HG02571 (cell line): ENCODE results near the gene RGPD6.
"Not testable (repeated sequence)": the region's sequence is repeated elsewhere in the genome, so short reads cannot be mapped to it uniquely, and the experiment has no call there.

Experiments
- ATAC-seq: cut with Tn5 transposase; IDR thresholded peaks from one replicate; pipeline ENCODE4 v1.9.1; 2021; ENCODE audit warnings: mild to moderate bottlenecking, moderate library complexity; ENCODE audit not compliant: unreplicated experiment

Gene RGPD6

GRCh38 chr2:110576763-110577416, at the start of gene RGPD6:
Gene RGPD6, minus strand, starts transcription at chr2:110577222. Its CDS starts 198 bp downstream, at chr2:110577024.
- peak; percentile 97 for ATAC-seq

GRCh38 chr2:110619326-110619939, 42.4 kb upstream of the RGPD6 start:
- ATAC-seq, result not testable (repeated sequence)

GRCh38 chr2:110613927-110614326, 36.9 kb upstream of the RGPD6 start:
- ATAC-seq, result not testable (repeated sequence)

GRCh38 chr2:110610613-110611250, 33.7 kb upstream of the RGPD6 start:
- not testable (repeated sequence) for ATAC-seq

- peak; percentile 42 for ATAC-seq
Measured at GRCh38 chr2:110609843-110610612, 33.0 kb upstream of the RGPD6 start.

- not testable (repeated sequence) for ATAC-seq
Measured at GRCh38 chr2:110608788-110609502, 31.9 kb upstream of the RGPD6 start.

GRCh38 chr2:110605057-110605456, 28.0 kb upstream of the RGPD6 start:
- ATAC-seq, result not testable (repeated sequence)

GRCh38 chr2:110603917-110604591, 27.0 kb upstream of the RGPD6 start:
- ATAC-seq, result not testable (repeated sequence)

GRCh38 chr2:110602139-110602538, 25.1 kb upstream of the RGPD6 start:
- ATAC-seq, result not testable (repeated sequence)

GRCh38 chr2:110591973-110592372, 15.0 kb upstream of the RGPD6 start:
- ATAC-seq, result not testable (repeated sequence)

- not testable (repeated sequence) for ATAC-seq
Measured at GRCh38 chr2:110589677-110590330, 12.8 kb upstream of the RGPD6 start.

- not testable (repeated sequence) for ATAC-seq
Measured at GRCh38 chr2:110588520-110588919, 11.5 kb upstream of the RGPD6 start.

- not testable (repeated sequence) for ATAC-seq
Measured at GRCh38 chr2:110579216-110579965, 2.4 kb upstream of the RGPD6 start.

- not testable (repeated sequence) for ATAC-seq
Measured at GRCh38 chr2:110578429-110578828, 1.4 kb upstream of the RGPD6 start.

GRCh38 chr2:110499755-110500377, 77.2 kb downstream of the RGPD6 start:
- ATAC-seq, result peak; percentile 76

GRCh38 chr2:110496027-110496426, 81.0 kb downstream of the RGPD6 start:
- not testable (repeated sequence) for ATAC-seq

- ATAC-seq, result not testable (repeated sequence)
Measured at GRCh38 chr2:110494488-110494887, 82.5 kb downstream of the RGPD6 start.

- ATAC-seq, result not testable (repeated sequence)
Measured at GRCh38 chr2:110488991-110489390, 88.0 kb downstream of the RGPD6 start.
